ENCODE measurements around the gene WDR13.

DNA sequence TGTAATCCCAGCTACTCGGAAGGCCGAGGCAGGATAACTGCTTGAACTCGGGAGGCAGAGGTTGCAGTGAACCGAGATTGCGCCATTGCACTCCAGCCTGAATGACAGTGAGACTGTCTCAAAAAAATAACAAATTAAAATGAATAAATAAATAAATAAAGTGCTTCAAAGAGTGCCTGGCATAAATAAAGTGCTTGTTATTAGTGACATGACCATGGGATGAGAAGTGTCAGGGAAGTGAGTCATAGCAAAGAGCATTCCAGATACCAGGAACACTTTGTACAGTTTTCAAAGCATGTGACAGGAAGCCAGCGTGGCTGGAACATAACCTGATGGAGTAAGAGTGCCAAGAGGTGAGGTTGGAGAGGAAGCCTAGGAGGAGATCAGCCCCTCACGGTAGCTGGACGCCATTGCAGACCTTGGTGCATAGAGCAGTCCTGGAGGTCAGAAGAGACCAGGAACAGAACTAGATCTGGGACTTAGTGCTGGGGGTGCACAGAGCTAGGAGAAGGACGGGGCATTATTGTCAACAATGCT, 6.0 kb upstream of the WDR13 start:
- TF ChIP-seq POLR2AphosphoS5 (IDR thresholded peaks at IDR 0.05; ENCODE audit: insufficient read depth in 1 of 2, low read depth in 1 of 2) (peak in 1 of 2 donors; percentile 85), POLR2A (IDR thresholded peaks at IDR 0.05) (no peak)
- TF ChIP-seq, protein P1, sequence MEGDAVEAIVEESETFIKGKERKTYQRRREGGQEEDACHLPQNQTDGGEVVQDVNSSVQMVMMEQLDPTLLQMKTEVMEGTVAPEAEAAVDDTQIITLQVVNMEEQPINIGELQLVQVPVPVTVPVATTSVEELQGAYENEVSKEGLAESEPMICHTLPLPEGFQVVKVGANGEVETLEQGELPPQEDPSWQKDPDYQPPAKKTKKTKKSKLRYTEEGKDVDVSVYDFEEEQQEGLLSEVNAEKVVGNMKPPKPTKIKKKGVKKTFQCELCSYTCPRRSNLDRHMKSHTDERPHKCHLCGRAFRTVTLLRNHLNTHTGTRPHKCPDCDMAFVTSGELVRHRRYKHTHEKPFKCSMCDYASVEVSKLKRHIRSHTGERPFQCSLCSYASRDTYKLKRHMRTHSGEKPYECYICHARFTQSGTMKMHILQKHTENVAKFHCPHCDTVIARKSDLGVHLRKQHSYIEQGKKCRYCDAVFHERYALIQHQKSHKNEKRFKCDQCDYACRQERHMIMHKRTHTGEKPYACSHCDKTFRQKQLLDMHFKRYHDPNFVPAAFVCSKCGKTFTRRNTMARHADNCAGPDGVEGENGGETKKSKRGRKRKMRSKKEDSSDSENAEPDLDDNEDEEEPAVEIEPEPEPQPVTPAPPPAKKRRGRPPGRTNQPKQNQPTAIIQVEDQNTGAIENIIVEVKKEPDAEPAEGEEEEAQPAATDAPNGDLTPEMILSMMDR (IDR thresholded peaks at IDR 0.05): no peak

All from vagina (tissue), 2 donors.